Spinal cord (tissue), 10 donors: ENCODE data around the gene PLAGL1. TPM values are rescaled to one million over a fixed set of nuclear protein-coding genes. Genes with fewer than 3 reads are reported as not detected.

Experiments used
- DNase-seq, 6 donors: peaks; one replicate each; pipeline versions ENCODE4 v3.0.0 to v3.0.0-alpha.2; 2013 to 2015; ENCODE audit warnings: low spot score in 6 of 6, low read depth in 4 of 6
- H3K27ac ChIP-seq: one replicate; pipeline ENCODE4 v1.5.1; 2013; ENCODE audit warnings: low read depth, low read length, control low read depth
- H3K27me3 ChIP-seq: one replicate; pipeline ENCODE4 v1.6.1; 2013; ENCODE audit warnings: low read length; ENCODE audit not compliant: control insufficient read depth, insufficient read depth
- H3K36me3 ChIP-seq: one replicate; pipeline ENCODE4 v1.6.1; 2013; ENCODE audit warnings: low read length; ENCODE audit not compliant: control insufficient read depth, insufficient read depth
- H3K4me1 ChIP-seq: one replicate; pipeline ENCODE4 v1.6.1; 2013; ENCODE audit warnings: low read length; ENCODE audit not compliant: control insufficient read depth, insufficient read depth
- H3K4me3 ChIP-seq: one replicate; pipeline ENCODE4 v1.5.1; 2013; ENCODE audit warnings: low read depth, low read length, control low read depth
- H3K9me3 ChIP-seq: one replicate; pipeline ENCODE4 v1.6.1; 2013; ENCODE audit warnings: low read length; ENCODE audit not compliant: control insufficient read depth, insufficient read depth
- WGBS: methylation state at CpG from one replicate; pipeline ENCODE4 v1.1.5; 2013; ENCODE audit warnings: missing lambda C conversion rate; ENCODE audit not compliant: insufficient coverage; 5-methylcytosine and 5-hydroxymethylcytosine counted together
- polyA plus RNA-seq, 2 donors: library from polyadenylated mRNA; unstranded; fragments of 120-200 nt; gene quantifications; one replicate each; pipeline ENCODE4 v1.2.1, GENCODE V29; 2013; ENCODE audit not compliant: insufficient read length in 2 of 2
- total RNA-seq, 2 donors: library from RNA; depleted of rRNA in 1 of 2; stranded (reverse); fragments of 120-200 nt in 1 of 2; fragments of >200 nt in 1 of 2; gene quantifications; one replicate each; pipeline versions ENCODE4 v1.2.3 to v1.2.4, GENCODE V29; 2013 to 2014
- donor health status: healthy.

The PLAGL1 gene
- total and polyA plus RNA-seq, 4 donors, result 20.4 to 28.0 (median 23.1) TPM

DNA sequence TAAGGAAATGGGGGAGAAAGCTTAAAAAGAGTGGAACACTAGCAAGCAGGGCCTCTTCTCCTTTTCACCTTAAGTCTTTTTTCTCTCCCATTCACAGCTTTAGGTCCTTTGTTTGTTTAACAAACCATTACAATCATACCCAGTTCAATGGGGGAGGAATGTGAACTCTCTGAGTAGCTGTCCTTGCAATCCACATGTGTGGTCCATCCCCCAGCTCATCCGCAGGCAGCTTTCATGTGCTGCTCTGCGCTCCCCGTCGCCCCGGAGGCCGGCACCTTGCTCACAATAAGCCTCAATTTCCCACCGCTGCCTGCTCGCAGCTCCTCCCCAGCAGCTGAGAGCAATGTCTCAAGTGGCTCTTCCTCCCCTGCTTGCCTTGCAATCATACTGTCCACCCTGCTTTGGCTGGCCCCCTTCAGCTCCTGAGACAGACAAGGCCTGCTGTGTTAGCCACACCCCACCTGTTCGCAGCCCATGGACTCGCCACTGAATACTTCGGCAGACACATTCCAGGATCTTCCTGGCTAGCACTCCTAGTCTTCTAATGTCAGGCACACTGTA is 49.1 kb downstream of the PLAGL1 start:
- Histone ChIP-seq H3K27me3 (no peaks in the 10 kb centered on the region), H3K36me3 (no peaks in the 10 kb centered on the region), H3K4me1 (peaks cover 4% of the 10 kb centered on the region), H3K9me3 (no peaks in the 10 kb centered on the region), H3K4me3 (no peak overlapping the region), H3K27ac (no peak overlapping the region)
- peak in 1 of 6 donors; percentile 25 for DNase-seq
- WGBS, result 30% methylated on average over 10 of the region's 11 CpGs

- no peak for DNase-seq
- Histone ChIP-seq H3K27ac (no peak overlapping the region), H3K4me3 (no peak overlapping the region)
These were observed 50.3 kb downstream of the PLAGL1 start for GRCh38 chr6:143957679-143958274.

GRCh38 chr6:143955971-143956370 is 52.1 kb downstream of the PLAGL1 start:
- no peaks in the 10 kb centered on the region for H3K9me3 ChIP-seq
- H3K27ac ChIP-seq, result no peak overlapping the region
- no peaks in the 10 kb centered on the region for H3K27me3 ChIP-seq
- peaks cover 4% of the 10 kb centered on the region for H3K4me1 ChIP-seq
- no peak for DNase-seq
- 94% methylated on average over 7 of the region's 8 CpGs for WGBS
- H3K4me3 ChIP-seq, result no peak overlapping the region
- H3K36me3 ChIP-seq, result no peaks in the 10 kb centered on the region

More at GRCh38 chr6:143957679-143958274, 50.3 kb downstream of the PLAGL1 start:
- Histone ChIP-seq H3K4me1 (peaks cover 4% of the 10 kb centered on the region), H3K36me3 (no peaks in the 10 kb centered on the region), H3K27me3 (no peaks in the 10 kb centered on the region), H3K9me3 (no peaks in the 10 kb centered on the region)
- WGBS, result 61% methylated on average over 3 of the region's 4 CpGs

DNA sequence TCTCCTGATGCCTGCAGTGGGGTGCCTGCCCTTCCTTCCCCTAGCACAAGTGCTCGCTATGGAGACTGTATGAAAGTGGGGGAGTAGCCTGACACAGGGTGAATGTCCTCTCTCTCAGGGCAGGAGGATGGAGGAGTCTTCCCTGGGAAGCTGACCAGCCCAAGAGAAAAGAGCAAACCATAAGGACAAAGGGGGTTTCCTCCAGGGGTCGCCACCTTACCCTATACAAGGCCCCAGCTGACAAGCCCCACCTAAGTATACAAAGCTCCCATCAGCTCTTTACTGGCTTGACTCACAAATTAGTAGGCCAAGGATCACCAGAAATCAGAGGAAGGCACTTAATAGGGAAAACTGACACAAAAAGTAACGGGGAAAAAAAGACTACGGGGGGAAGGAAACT is 54.1 kb downstream of the PLAGL1 start:
- Histone ChIP-seq H3K27ac (no peak overlapping the region), H3K4me1 (peaks cover 1% of the 10 kb centered on the region), H3K36me3 (no peaks in the 10 kb centered on the region), H3K4me3 (no peak overlapping the region), H3K27me3 (no peaks in the 10 kb centered on the region), H3K9me3 (no peaks in the 10 kb centered on the region)
- no CpG with 5 or more reads among the region's 4 CpGs for WGBS
- no peak for DNase-seq

DNA sequence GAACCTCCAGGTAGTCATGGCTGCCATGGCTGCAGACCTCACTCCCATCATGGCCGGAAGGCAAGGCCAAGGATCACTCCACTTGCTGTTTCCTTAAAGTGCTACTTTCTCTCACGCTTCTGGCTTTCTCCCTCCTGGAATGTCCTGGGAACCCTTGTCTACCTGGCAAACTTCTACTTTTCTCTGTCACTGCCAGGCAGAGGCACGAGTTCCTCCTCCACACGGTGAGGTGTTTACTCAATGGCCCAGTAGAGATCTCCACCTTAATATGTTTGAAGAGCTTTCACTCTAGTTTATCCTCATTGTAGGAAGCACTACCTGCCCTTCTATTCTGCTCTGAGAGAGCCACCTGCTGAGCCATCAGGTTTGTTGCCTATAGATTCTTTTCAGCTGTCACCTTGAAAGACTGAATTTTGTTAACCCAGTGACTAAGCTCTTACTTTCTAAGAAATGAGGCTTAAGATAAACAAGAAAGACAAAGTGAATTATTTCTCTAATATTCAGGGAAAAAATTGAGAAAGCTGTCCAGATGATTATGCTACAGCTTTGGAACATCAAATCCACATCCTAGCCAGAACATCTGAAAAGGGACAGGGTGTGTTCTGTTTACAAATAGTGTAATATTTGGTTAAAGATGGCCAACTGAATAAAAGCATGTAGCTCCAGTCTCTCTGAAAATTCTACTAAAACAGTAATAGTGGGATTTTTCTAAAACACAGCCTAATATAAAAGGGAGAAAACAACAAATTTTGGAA is 54.9 kb downstream of the PLAGL1 start:
- WGBS, result 92% methylated on average over 4 of the region's 4 CpGs
- no peaks in the 10 kb centered on the region for H3K9me3 ChIP-seq
- no peak for DNase-seq
- H3K4me3 ChIP-seq, result no peak overlapping the region
- no peak overlapping the region for H3K27ac ChIP-seq
- no peaks in the 10 kb centered on the region for H3K4me1 ChIP-seq
- H3K27me3 ChIP-seq, result no peaks in the 10 kb centered on the region
- H3K36me3 ChIP-seq, result no peaks in the 10 kb centered on the region

- Histone ChIP-seq H3K27me3 (no peaks in the 10 kb centered on the region), H3K27ac (no peak overlapping the region), H3K4me3 (no peak overlapping the region), H3K36me3 (no peaks in the 10 kb centered on the region), H3K9me3 (peaks cover 2% of the 10 kb centered on the region), H3K4me1 (no peaks in the 10 kb centered on the region)
- peak in 1 of 6 donors; percentile 75 for DNase-seq
- 98% methylated on average over 7 of the region's 9 CpGs for WGBS
These were observed 55.8 kb downstream of the PLAGL1 start for GRCh38 chr6:143952060-143952778.

DNA sequence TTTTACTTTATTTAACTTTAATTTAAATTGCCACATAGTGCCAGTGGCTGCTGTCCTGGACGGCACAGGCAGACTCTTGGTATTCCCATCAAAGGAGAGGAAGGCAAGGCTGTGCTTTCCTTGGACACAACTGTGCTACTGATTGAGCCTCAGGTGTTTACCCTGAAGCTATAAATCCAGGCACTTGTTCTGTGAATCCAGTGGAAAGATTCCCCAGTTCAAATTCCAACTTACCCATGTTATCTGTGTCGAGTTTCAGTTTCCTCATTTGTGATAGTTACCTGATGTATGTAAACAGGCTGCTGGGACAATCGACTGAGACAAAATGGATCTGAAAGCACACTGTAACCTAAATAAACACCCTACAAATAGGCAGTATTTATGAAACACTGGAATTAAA is 57.2 kb downstream of the PLAGL1 start:
- 88% methylated on average over 1 of the region's 3 CpGs for WGBS
- Histone ChIP-seq H3K4me3 (no peak overlapping the region), H3K27ac (no peak overlapping the region)

DNA sequence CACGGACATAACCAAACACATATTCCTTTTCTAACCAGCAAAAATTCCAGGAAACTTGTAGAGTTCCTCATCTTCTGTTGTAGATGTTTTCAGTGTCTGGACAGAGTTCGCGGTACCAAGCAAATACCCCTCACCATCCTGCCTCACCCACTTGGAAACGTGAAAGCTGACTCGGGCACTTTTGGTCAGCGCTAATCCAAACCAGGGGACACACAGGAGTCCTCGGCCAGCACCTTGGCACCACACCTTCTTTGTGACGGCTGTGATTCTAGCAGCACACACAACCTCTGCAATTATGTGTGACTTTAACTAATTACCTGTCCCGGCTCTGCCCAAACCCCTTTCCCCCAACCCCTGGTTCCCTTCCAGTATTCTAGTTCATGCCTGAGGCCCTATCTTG is 58.1 kb downstream of the PLAGL1 start:
- Histone ChIP-seq H3K9me3 (peaks cover 2% of the 10 kb centered on the region), H3K4me1 (no peaks in the 10 kb centered on the region), H3K4me3 (no peak overlapping the region), H3K36me3 (no peaks in the 10 kb centered on the region), H3K27me3 (no peaks in the 10 kb centered on the region), H3K27ac (no peak overlapping the region)
- WGBS, result 85% methylated on average over 8 of the region's 9 CpGs
- no peak for DNase-seq

More for the DNA sequence above, 57.2 kb downstream of the PLAGL1 start:
- Histone ChIP-seq H3K4me1 (no peaks in the 10 kb centered on the region), H3K27me3 (no peaks in the 10 kb centered on the region), H3K36me3 (no peaks in the 10 kb centered on the region), H3K9me3 (peaks cover 2% of the 10 kb centered on the region)
- DNase-seq, result no peak

DNA sequence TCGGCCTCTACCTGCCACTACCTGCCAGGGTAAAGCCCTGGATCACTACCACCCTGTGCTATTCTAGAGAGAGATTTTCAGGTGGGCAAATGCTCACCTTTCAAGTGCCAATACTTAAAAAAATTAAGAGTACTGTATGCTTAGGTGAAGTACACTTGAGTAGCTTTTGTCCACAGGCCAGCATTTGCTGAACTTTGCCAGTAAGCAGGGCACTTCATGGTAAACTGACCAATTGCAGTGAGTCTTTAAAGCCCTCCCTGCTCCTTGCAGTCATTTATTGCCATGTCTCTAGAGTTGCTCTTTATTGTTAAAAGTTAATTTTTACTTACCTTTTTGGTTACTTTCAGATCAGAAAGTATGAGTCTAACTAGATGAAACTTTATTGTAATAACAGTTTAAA is 58.5 kb downstream of the PLAGL1 start:
- Histone ChIP-seq H3K4me1 (no peaks in the 10 kb centered on the region), H3K27me3 (no peaks in the 10 kb centered on the region), H3K36me3 (no peaks in the 10 kb centered on the region), H3K9me3 (peaks cover 2% of the 10 kb centered on the region), H3K4me3 (no peak overlapping the region), H3K27ac (no peak overlapping the region)
- WGBS, result 80% methylated on average over 1 of the region's 1 CpG
- no peak for DNase-seq
